K562 (cell line): ENCODE results near the gene KIN. TPM values are rescaled to one million over a fixed set of nuclear protein-coding genes. Genes with fewer than 3 reads are reported as not detected.
A peak's percentile ranks its signal among the peaks of the same experiment; 100 is the strongest.

Experiments
- E4F1 ChIP-seq: fragments of 250-450 bp; sonication (Bioruptor Pico); IDR thresholded peaks from 2 replicates; pipeline ENCODE4 v1.5.0; 2021; ENCODE audit warnings: mild to moderate bottlenecking, borderline replicate concordance
- HMG20A ChIP-seq: fragments of 450-650 bp; formaldehyde crosslinking; conservative IDR thresholded peaks from 2 replicates; pipeline ENCODE4 v1.4.0; 2020; ENCODE audit warnings: mild to moderate bottlenecking, mixed read lengths
- HSF4 ChIP-seq: fragments of 250-450 bp; sonication (Bioruptor Pico); IDR thresholded peaks from 2 replicates; pipeline ENCODE4 v2.1.2; 2022; ENCODE audit warnings: mild to moderate bottlenecking, moderate library complexity, borderline replicate concordance
- MED1 ChIP-seq: sonication (generic); formaldehyde crosslinking; IDR thresholded peaks from 2 replicates; pipeline ENCODE4 v1.8.1; 2023; ENCODE audit warnings: missing genetic modification reagents, borderline replicate concordance
- NRF1 ChIP-seq, 2 experiments: fragments of 450-650 bp; IDR thresholded peaks in 1 of 2; conservative IDR thresholded peaks in 1 of 2; 2 replicates each; pipeline ENCODE4 v1.6.1; 2014; ENCODE audit warnings: mild to moderate bottlenecking in 2 of 2
- PCBP2 ChIP-seq: fragments of 200-400 bp; formaldehyde crosslinking; IDR thresholded peaks from 2 replicates; pipeline ENCODE4 v1.6.1; 2018; ENCODE audit warnings: low read length, low read depth, mild to moderate bottlenecking, moderate library complexity; ENCODE audit not compliant: poor library complexity, severe bottlenecking
- RCOR1 ChIP-seq, 2 experiments: IDR thresholded peaks; 2 replicates each; pipeline ENCODE4 v1.6.1; 2012; ENCODE audit warnings: low read depth in 2 of 2, low read length in 2 of 2, borderline replicate concordance in 1 of 2, improper control_type of control experiment in 1 of 2
- STAT5B ChIP-seq: fragments of 250-450 bp; sonication (Bioruptor Pico); IDR thresholded peaks from 2 replicates; pipeline ENCODE4 v1.8.0; 2021; ENCODE audit warnings: mild to moderate bottlenecking, inconsistent platforms
- TAF1 ChIP-seq: IDR thresholded peaks from 2 replicates; pipeline ENCODE4 v1.6.1; 2011; ENCODE audit warnings: mild to moderate bottlenecking, low read length, moderate library complexity; ENCODE audit not compliant: insufficient read depth, control insufficient read depth, severe bottlenecking; ENCODE audit errors: extremely low read depth
- UBTF ChIP-seq, 2 experiments: IDR thresholded peaks; 2 replicates each; pipeline ENCODE4 v1.6.1; 2012; ENCODE audit warnings: improper control_type of control experiment in 2 of 2, low read depth in 2 of 2, low read length in 2 of 2, borderline replicate concordance in 1 of 2
- WHSC1 ChIP-seq: IDR thresholded peaks from one replicate; pipeline ENCODE4 v1.6.1; 2012; ENCODE audit warnings: low read length, control low read depth, inconsistent platforms
- ZFX ChIP-seq: sonication (generic); formaldehyde crosslinking; IDR thresholded peaks from 2 replicates; pipeline ENCODE4 v1.8.0; 2022; ENCODE audit warnings: mild to moderate bottlenecking, missing genetic modification reagents, moderate library complexity
- ZNF124 ChIP-seq: sonication (generic); formaldehyde crosslinking; IDR thresholded peaks from 2 replicates; pipeline ENCODE4 v1.8.1; 2022; ENCODE audit warnings: missing genetic modification reagents
- ZNF263 ChIP-seq: sonication (generic); formaldehyde crosslinking; IDR thresholded peaks from 2 replicates; pipeline ENCODE4 v1.8.0; 2022; ENCODE audit warnings: mild to moderate bottlenecking, missing genetic modification reagents, borderline replicate concordance
- ZNF280A ChIP-seq: fragments of 450-650 bp; IDR thresholded peaks from 2 replicates; pipeline ENCODE4 v1.6.1; 2018; ENCODE audit warnings: mild to moderate bottlenecking, low read depth; ENCODE audit not compliant: partially characterized antibody
- polyA plus RNA-seq, 8 experiments: library from polyadenylated mRNA; depleted of rRNA in 4 of 8; stranded (reverse) in 5 of 8; unstranded in 3 of 8; fragments of >200 nt; fragmentation: Nextera tagmentation in 2 of 8; fragmentation: Illumina TruSeq in 1 of 8; extraction: Ambion mirVana in 2 of 8; extraction: Trizol in 1 of 8; gene quantifications; 2 replicates each; pipeline versions ENCODE4 v1.2.1 to v1.2.3, GENCODE V29; 2011 to 2014; ENCODE audit warnings: inconsistent platforms in 1 of 8, missing spikeins in 1 of 8
- total RNA-seq, 7 experiments: library from RNA; depleted of rRNA in 6 of 7; stranded (reverse); fragments of >200 nt in 6 of 7; fragmentation: Illumina TruSeq in 2 of 7; extraction: Trizol in 2 of 7; gene quantifications; 2 replicates each; pipeline versions ENCODE4 v1.2.1 to v1.2.3, GENCODE V29; 2011 to 2021; ENCODE audit warnings: low replicate concordance in 1 of 7
- TF ChIP-seq, protein P1 (sequence below): sonication (generic); formaldehyde crosslinking; IDR thresholded peaks from 2 replicates; pipeline ENCODE4 v1.9.0; 2022; ENCODE audit warnings: mild to moderate bottlenecking, missing genetic modification reagents
- TF ChIP-seq, protein P2 (sequence below), 2 experiments: fragments of 250-450 bp in 1 of 2; fragments of 450-650 bp in 1 of 2; sonication (Bioruptor Pico) in 1 of 2; IDR thresholded peaks; 2 replicates each; pipeline versions ENCODE4 v1.6.1 to v1.8.0; 2016 to 2021; ENCODE audit warnings: mild to moderate bottlenecking in 2 of 2, moderate library complexity in 2 of 2, missing compliant biosample characterization in 1 of 2, missing genetic modification characterization in 1 of 2

The KIN gene
- total and polyA plus RNA-seq, 9 of the 15 experiments (the other 6 are each of a cell fraction or from before 2014, with no cell fraction given): 11.7 to 35.6 (median 16.0) TPM

DNA sequence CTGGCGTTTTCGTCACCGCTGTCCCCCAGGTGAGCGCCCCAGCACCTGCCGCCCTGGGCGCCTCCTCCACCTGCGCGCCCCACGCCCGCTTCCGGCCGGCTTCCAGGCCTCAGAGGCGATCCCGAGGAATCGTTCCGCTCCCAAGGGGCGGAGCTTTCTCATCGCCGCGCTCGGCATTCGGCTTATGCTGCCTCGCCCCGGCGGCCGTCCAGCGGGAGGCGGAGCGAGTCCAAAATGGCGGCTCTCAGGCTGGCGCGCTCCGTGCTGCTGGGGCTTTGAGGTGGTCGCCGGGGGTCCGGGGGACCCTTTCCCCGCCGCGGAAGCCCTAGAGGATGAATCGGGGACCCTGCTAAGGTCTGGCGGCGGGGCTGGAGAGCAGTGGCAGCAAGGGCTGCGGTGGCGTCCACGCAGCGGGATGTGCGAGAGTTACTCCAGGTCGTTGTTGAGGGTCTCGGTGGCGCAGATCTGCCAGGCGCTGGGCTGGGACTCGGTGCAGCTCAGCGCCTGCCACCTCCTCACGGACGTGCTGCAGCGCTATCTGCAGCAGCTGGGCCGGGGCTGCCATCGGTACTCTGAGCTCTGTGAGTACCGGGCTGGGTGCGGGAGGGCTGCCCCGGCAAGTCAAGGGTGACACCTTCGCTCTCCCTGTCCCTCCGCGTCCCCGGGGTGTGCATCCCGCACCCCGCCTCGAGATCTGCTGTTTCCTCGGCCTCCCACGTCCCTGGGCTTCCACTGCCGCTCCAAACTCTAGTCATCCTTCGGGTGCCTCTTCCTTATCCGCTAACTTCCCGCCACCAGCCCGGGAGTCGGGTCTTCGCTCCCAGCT is 30.7 kb upstream of the KIN start, which contains the start of gene TAF3 (continued):
- TF ChIP-seq WHSC1 (no peak), TAF1 (peak; percentile 97), RCOR1 (IDR thresholded peaks at IDR 0.05; ENCODE audit: borderline replicate concordance in 1 of 2, low read depth in 2 of 2, low read length in 2 of 2) (peak in 1 of 2 experiments; percentile 83; a peak in 3 of 4 replicates), ZNF280A (no peak), NRF1 (conservative IDR thresholded peaks at IDR 0.05 in 1 of 2, IDR thresholded peaks at IDR 0.05 in 1 of 2) (peak; percentile 71 to 76; a peak in 3 of 4 replicates), ZNF263 (CRISPR knock-in tag) (no peak), E4F1 (CRISPR knock-in tag) (no peak), HMG20A (CRISPR knock-in tag) (no peak), HSF4 (CRISPR knock-in tag) (no peak), STAT5B (CRISPR knock-in tag) (no peak), UBTF (IDR thresholded peaks at IDR 0.05; ENCODE audit: borderline replicate concordance in 1 of 2, low read depth in 2 of 2, low read length in 2 of 2) (no peak), MED1 (CRISPR knock-in tag) (no peak), PCBP2 (no peak), ZFX (CRISPR knock-in tag) (0 out of 2 replicates have a peak, but pooled peaks have one; percentile 22), ZNF124 (CRISPR knock-in tag) (no peak)
- TF ChIP-seq, protein P1, sequence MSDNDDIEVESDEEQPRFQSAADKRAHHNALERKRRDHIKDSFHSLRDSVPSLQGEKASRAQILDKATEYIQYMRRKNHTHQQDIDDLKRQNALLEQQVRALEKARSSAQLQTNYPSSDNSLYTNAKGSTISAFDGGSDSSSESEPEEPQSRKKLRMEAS (CRISPR knock-in tag): peak; percentile 79
- TF ChIP-seq, protein P2, sequence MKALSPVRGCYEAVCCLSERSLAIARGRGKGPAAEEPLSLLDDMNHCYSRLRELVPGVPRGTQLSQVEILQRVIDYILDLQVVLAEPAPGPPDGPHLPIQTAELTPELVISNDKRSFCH (CRISPR knock-in tag; IDR thresholded peaks at IDR 0.05): no peak
- TF ChIP-seq, protein P2 (tag; IDR thresholded peaks at IDR 0.05): 0 out of 2 replicates have a peak, but pooled peaks have one; percentile 32
